ENCODE data around the gene GHRHR.

The GHRHR gene

DNA sequence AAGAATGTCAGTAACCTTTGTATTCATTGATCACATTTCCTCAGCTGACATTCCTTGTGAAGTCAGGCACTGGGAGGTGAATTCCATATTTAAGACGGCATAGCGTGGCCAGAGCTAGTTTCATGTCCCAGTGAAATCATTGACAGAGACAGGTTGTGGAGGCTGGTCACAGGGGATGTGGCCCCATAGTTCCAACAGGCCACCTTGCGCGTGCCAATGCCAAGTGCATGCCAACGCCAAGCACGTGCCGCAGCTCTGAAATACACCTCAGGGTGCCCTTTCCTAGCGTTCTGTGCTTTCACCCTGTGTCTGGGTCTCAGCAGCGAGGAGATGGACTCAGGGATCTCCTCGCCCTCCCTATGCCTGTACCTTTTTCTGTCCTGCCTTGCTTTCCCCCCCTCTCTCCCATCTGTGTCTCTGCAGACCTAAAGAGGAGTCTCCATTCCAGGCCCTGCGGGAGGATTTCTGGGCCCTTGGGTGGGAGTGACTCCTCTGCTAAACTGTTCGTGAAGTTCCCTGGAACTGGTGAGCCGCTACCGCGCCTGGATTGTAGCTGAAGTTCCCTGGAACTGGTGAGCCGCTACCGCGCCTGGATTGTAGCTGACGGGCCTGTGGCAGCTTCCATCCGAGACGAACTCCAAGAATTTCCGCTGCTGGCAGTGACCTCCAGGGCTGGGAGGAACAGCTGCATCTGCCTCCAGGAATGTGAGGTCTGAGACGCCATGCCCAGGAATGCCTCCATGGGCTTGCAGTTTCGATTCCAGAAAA, 32.4 kb upstream of the GHRHR start:
- Histone ChIP-seq H3K27me3 (ENCODE audit: control insufficient read depth, insufficient read depth, low read length) (no peaks in the 10 kb centered on the region), H3K9ac (ENCODE audit: low read length) (no peak overlapping the region), H3K4me3 (ENCODE audit: low read length) (no peak overlapping the region), H3K4me1 (ENCODE audit: control insufficient read depth, insufficient read depth, low read length) (peaks cover 8% of the 10 kb centered on the region), H3K27ac (ENCODE audit: low read depth, low read length) (peak overlapping the region; percentile 25), H3K36me3 (ENCODE audit: control insufficient read depth, insufficient read depth, low read length) (no peaks in the 10 kb centered on the region)

DNA sequence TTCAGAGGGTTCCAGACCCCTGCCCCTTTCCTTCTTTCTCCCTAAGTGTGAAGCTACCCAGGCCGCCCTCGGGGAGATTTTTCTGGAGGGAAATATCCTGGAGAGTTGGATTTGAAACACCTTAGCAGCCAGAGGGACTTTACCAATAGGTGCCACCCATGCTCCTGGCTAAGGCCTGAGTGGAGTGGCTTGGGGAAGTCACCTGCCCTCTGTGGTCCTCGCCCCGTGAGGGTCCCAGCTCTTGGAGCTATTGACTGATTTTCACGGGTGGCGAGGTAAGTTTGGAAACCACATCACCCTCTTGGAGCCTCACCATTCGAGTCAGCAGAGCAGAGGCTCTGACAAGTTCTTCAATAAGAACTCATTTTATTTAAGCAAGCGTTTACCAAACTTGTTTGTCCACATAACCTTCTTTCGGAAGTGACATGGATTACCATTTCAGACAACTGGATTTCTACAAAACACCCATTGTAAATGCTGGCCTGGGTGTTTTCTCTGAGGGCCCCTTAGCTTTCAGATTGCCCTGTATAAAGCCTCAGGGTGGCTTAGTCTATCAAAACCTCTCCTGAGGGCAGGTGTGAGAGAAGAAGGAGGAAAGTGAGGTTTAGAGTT, 31.7 kb upstream of the GHRHR start:
- Histone ChIP-seq H3K4me3 (ENCODE audit: low read length) (no peak overlapping the region), H3K27ac (ENCODE audit: low read depth, low read length) (no peak overlapping the region), H3K4me1 (ENCODE audit: control insufficient read depth, insufficient read depth, low read length) (peaks cover 8% of the 10 kb centered on the region), H3K27me3 (ENCODE audit: control insufficient read depth, insufficient read depth, low read length) (no peaks in the 10 kb centered on the region), H3K36me3 (ENCODE audit: control insufficient read depth, insufficient read depth, low read length) (no peaks in the 10 kb centered on the region), H3K9ac (ENCODE audit: low read length) (no peak overlapping the region)

DNA sequence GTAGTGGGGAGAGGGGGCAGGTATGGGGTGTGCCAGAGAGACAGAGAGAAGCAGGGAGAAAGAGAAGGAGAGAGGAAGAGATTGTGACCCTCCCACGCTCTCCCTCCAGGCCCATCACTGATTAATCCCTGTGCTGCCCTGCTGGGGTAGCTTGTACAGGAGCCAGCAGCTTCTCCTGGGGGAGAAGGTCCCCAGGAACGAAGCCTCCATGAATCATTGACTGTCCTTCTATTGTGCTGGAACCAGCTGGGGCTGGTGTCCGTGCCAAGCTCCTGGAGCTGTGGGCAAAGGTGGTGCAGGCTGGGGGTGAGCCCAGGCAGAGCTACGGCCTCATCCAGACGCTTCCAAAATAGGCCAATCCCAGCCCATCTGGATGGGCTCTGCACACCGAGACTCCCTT, 31.2 kb upstream of the GHRHR start:
- Histone ChIP-seq H3K27me3 (ENCODE audit: control insufficient read depth, insufficient read depth, low read length) (no peaks in the 10 kb centered on the region), H3K36me3 (ENCODE audit: control insufficient read depth, insufficient read depth, low read length) (no peaks in the 10 kb centered on the region)

DNA sequence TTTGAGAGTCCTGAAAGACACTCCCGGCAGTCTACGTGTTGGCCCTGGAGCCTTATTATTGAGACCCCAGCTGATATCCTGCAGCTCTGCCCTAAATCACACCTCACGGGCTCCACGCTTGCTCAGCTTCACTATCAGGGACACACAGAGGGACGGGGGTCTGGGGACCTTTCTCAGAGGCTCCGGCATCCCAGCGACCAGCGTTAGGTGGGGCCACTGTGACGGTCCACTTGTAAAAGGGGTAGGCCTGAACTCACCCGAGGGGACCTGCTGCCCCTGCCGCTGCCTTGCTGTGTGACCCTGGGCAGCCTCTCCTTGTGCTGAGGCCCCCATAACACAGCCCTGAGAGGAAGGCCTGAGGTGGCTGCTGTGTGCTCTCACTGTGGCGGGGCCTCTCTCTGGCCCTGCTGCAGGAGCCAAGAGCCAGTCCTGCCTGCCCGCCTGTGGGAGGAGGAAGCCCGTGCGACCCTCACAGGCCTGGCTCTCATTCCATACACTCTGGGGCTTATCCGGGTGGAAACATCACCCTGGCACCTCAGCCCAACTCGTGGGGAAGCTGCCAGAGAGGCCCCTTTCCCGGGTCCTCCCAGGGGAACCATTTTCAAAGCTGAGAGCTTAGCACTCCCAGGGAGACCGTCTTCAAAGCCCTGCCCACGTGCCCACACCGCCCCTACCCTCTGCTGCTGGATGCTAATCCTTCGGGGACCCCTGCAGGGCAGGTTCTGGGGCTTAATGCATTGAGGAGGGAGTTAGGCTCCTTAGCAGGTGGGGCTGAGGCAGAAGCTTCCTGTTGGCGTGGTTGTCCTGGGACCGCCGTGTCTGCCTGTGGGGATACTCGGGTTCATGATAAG, 30.4 kb upstream of the GHRHR start:
- Histone ChIP-seq H3K27ac (ENCODE audit: low read depth, low read length) (no peak overlapping the region), H3K4me3 (ENCODE audit: low read length) (no peak overlapping the region), H3K27me3 (ENCODE audit: control insufficient read depth, insufficient read depth, low read length) (no peaks in the 10 kb centered on the region), H3K9ac (ENCODE audit: low read length) (no peak overlapping the region), H3K36me3 (ENCODE audit: control insufficient read depth, insufficient read depth, low read length) (no peaks in the 10 kb centered on the region), H3K4me1 (ENCODE audit: control insufficient read depth, insufficient read depth, low read length) (peaks cover 8% of the 10 kb centered on the region)

More for the DNA sequence above, 31.2 kb upstream of the GHRHR start:
- no peak overlapping the region for H3K9ac ChIP-seq (ENCODE audit: low read length)
- H3K4me3 ChIP-seq (ENCODE audit: low read length), result no peak overlapping the region
- no peak overlapping the region for H3K27ac ChIP-seq (ENCODE audit: low read depth, low read length)
- H3K4me1 ChIP-seq (ENCODE audit: control insufficient read depth, insufficient read depth, low read length), result peaks cover 8% of the 10 kb centered on the region

DNA sequence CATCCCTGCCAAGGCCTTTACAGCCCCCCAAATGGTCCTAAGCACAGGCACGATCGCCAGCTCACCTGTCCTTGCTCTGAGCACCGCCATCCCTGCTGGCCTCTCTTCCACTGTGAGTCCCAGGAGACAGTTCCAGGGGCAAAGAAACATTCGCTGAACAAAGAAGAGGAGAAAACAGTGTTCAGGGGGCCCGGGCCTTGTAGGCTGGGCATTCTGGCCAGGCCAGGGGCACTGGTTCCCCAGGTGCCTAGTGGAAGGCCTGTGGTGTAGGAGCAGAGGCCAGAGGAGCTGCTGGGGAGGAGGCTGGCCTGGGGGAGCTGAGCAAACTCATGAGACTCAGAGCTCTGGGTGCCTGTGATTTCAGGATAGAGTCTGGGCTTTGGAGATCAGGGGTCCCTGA, 29.5 kb upstream of the GHRHR start:
- Histone ChIP-seq H3K27ac (ENCODE audit: low read depth, low read length) (no peak overlapping the region), H3K27me3 (ENCODE audit: control insufficient read depth, insufficient read depth, low read length) (no peaks in the 10 kb centered on the region), H3K4me3 (ENCODE audit: low read length) (no peak overlapping the region), H3K9ac (ENCODE audit: low read length) (no peak overlapping the region), H3K4me1 (ENCODE audit: control insufficient read depth, insufficient read depth, low read length) (peaks cover 8% of the 10 kb centered on the region), H3K36me3 (ENCODE audit: control insufficient read depth, insufficient read depth, low read length) (no peaks in the 10 kb centered on the region)

- Histone ChIP-seq H3K4me1 (ENCODE audit: control insufficient read depth, insufficient read depth, low read length) (peaks cover 8% of the 10 kb centered on the region), H3K27ac (ENCODE audit: low read depth, low read length) (no peak overlapping the region), H3K27me3 (ENCODE audit: control insufficient read depth, insufficient read depth, low read length) (no peaks in the 10 kb centered on the region), H3K9ac (ENCODE audit: low read length) (no peak overlapping the region), H3K4me3 (ENCODE audit: low read length) (no peak overlapping the region), H3K36me3 (ENCODE audit: control insufficient read depth, insufficient read depth, low read length) (no peaks in the 10 kb centered on the region)
These were observed 28.8 kb upstream of the GHRHR start for GRCh38 chr7:30934732-30935568.

- Histone ChIP-seq H3K36me3 (ENCODE audit: control insufficient read depth, insufficient read depth, low read length) (no peaks in the 10 kb centered on the region), H3K4me3 (ENCODE audit: low read length) (no peak overlapping the region), H3K9ac (ENCODE audit: low read length) (no peak overlapping the region), H3K27ac (ENCODE audit: low read depth, low read length) (no peak overlapping the region), H3K4me1 (ENCODE audit: control insufficient read depth, insufficient read depth, low read length) (peaks cover 7% of the 10 kb centered on the region), H3K27me3 (ENCODE audit: control insufficient read depth, insufficient read depth, low read length) (no peaks in the 10 kb centered on the region)
These were observed 28.2 kb upstream of the GHRHR start for GRCh38 chr7:30935569-30935877.

DNA sequence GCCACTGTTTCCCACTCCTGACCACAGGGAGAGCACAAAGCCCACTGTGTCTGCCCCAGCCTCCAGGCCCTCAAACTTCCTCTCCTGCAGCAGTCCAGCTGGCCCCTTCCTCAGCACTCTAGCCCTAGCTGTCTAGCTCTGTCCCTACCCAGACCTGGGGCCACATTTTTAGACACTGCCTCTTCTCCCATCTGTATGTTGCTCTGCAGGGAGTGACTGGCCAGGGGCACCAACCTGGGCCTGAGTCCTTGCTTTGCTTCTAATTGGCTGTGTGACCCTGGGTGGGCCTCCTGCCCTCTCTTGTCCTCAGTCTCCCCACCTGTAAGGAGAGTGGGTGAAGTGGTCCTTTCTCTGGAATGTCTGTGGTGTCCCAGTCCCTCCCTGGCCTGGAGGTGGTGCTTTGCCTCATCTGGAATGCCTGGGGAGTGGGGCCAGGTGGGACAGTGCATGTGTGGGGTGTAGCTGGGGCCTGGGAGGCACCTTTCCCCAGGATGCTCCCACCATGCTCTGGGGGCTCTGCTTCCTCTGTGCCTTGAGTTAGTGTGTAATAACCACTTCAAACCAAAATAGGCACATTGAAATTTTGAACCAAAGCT, 27.0 kb upstream of the GHRHR start:
- no peak overlapping the region for H3K9ac ChIP-seq (ENCODE audit: low read length)
- no peaks in the 10 kb centered on the region for H3K4me1 ChIP-seq (ENCODE audit: control insufficient read depth, insufficient read depth, low read length)
- no peak overlapping the region for H3K27ac ChIP-seq (ENCODE audit: low read depth, low read length)
- no peak overlapping the region for H3K4me3 ChIP-seq (ENCODE audit: low read length)
- no peaks in the 10 kb centered on the region for H3K27me3 ChIP-seq (ENCODE audit: control insufficient read depth, insufficient read depth, low read length)
- H3K36me3 ChIP-seq (ENCODE audit: control insufficient read depth, insufficient read depth, low read length), result no peaks in the 10 kb centered on the region

DNA sequence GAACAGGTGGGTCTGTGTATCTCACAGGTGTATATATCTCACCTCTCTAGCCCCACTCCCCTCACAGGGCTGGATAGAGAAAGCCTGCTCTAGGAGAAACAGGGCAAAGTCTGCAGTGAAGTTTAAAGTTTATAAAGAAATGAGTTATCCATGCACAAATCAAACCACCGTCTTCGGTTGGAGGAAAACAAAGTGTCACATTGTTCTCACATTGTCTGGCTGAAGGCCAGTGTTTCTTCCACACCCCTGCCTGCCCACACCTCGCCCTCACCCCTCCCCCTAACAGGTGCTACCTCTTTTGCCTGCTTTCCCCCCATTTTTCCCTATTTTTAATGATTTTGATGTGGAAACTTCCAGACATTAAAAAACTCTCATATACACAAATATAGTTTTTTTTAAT, 26.3 kb upstream of the GHRHR start:
- no peaks in the 10 kb centered on the region for H3K36me3 ChIP-seq (ENCODE audit: control insufficient read depth, insufficient read depth, low read length)
- no peak overlapping the region for H3K4me3 ChIP-seq (ENCODE audit: low read length)
- H3K4me1 ChIP-seq (ENCODE audit: control insufficient read depth, insufficient read depth, low read length), result no peaks in the 10 kb centered on the region
- H3K27me3 ChIP-seq (ENCODE audit: control insufficient read depth, insufficient read depth, low read length), result no peaks in the 10 kb centered on the region
- H3K9ac ChIP-seq (ENCODE audit: low read length), result no peak overlapping the region
- no peak overlapping the region for H3K27ac ChIP-seq (ENCODE audit: low read depth, low read length)

DNA sequence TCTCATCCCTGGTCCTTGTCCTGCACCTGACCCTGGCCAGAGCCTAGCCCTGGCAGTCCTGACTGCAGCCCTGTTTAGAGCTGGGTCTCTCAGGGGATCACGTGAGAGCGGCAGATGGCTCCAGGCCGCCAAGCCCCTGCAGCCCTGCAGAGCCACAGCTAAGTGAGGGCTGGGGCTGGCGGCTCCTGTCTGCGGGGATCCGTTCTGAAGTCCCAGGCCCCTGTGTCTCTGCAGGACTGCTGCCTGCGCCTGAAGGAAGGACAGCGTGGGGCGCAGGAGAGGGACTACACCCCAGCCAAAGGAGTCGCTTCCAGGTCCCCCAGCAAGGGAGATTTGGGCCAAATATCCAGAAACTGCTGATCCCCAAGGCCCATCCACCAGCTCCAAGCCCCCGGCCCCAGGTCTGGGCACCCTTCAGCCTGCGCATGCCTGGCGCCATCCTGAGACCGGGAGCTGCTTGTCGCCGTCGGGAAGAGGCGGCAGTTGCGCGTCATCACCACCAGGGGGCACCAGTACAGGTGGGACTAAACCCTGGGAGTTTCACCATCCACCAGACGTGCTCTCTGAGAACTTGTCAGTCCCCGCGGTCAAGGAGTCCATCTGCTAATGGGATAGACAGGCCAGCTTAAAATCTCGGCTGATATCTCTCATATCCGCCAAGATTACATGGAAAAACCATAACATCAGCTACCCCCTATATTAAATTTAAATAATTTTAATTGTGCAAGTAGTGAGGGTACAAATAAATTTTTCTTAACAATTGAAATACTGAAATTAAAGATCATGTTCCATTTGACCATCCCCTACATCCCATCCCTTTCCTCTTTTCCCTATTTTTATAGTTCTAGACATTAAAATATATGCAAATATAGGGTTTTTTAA, 25.1 kb upstream of the GHRHR start:
- H3K9ac ChIP-seq (ENCODE audit: low read length), result no peak overlapping the region
- peak overlapping the region; percentile 38 for H3K4me3 ChIP-seq (ENCODE audit: low read length)
- H3K36me3 ChIP-seq (ENCODE audit: control insufficient read depth, insufficient read depth, low read length), result no peaks in the 10 kb centered on the region
- no peak overlapping the region for H3K27ac ChIP-seq (ENCODE audit: low read depth, low read length)
- no peaks in the 10 kb centered on the region for H3K27me3 ChIP-seq (ENCODE audit: control insufficient read depth, insufficient read depth, low read length)
- H3K4me1 ChIP-seq (ENCODE audit: control insufficient read depth, insufficient read depth, low read length), result no peaks in the 10 kb centered on the region

- no peaks in the 10 kb centered on the region for H3K27me3 ChIP-seq (ENCODE audit: control insufficient read depth, insufficient read depth, low read length)
- H3K9ac ChIP-seq (ENCODE audit: low read length), result no peak overlapping the region
- H3K27ac ChIP-seq (ENCODE audit: low read depth, low read length), result no peak overlapping the region
- no peaks in the 10 kb centered on the region for H3K36me3 ChIP-seq (ENCODE audit: control insufficient read depth, insufficient read depth, low read length)
- no peak overlapping the region for H3K4me3 ChIP-seq (ENCODE audit: low read length)
- no peaks in the 10 kb centered on the region for H3K4me1 ChIP-seq (ENCODE audit: control insufficient read depth, insufficient read depth, low read length)
These were observed 22.0 kb upstream of the GHRHR start for GRCh38 chr7:30941582-30942323.
